SK-N-MC (cell line): ENCODE data around the gene KNCN.

Experiments used
- EZH2 ChIP-seq: fragments of 200-600 bp; sonication (generic); IDR thresholded peaks from one replicate; pipeline ENCODE4 v1.6.1; 2017; ENCODE audit warnings: antibody characterized with exemption
- FOXP2 ChIP-seq: optimal IDR thresholded peaks from 2 replicates; pipeline ENCODE3; 2011; ENCODE audit warnings: mild to moderate bottlenecking, moderate library complexity; ENCODE audit not compliant: insufficient read depth; ENCODE audit errors: extremely low read length, control extremely low read depth
- POLR2AphosphoS5 ChIP-seq: IDR thresholded peaks from 2 replicates; pipeline ENCODE4 v1.6.1; 2012; ENCODE audit warnings: mild to moderate bottlenecking, low read depth, low read length, borderline replicate concordance

DNA sequence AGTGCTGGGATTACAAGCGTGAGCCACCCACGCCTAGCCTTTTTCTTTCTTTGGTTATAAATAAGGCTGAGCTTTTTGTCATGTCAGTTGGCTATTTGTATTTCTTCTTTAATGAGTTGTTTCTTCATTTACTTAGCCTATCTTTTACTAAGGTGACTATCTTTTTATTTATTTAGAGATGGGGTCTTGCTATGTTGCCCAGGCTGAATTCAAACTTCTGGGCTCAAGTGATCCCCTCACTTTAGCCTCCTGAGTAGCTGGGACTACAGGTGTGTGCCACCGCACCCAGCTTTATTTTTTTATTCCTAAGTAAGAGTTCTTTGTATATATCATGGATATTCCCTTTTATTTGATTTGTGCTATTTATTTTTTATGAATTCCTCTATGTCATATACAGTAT lies 49.9 kb downstream of the KNCN start:
- TF ChIP-seq POLR2AphosphoS5 (no peak), EZH2 (no peak), FOXP2 (no peak)
